Prostate gland (tissue), 2 donors: ENCODE measurements around the gene PPL. TPM values are rescaled to one million over a fixed set of nuclear protein-coding genes. Genes with fewer than 3 reads are reported as not detected.

Experiments used
- DNase-seq: peaks from one replicate; pipeline ENCODE4 v3.0.0-alpha.2; 2019; ENCODE audit warnings: low spot score
- H3K27ac ChIP-seq, 2 donors: fragments of 200-600 bp; sonication (generic); 2 replicates each; pipeline ENCODE4 v1.5.1; 2017 to 2019
- H3K27me3 ChIP-seq: fragments of 200-600 bp; sonication (generic); replicated peaks from 2 replicates; pipeline ENCODE4 v1.5.1; 2019; ENCODE audit not compliant: insufficient read depth
- H3K36me3 ChIP-seq, 2 donors: fragments of 200-600 bp; sonication (generic); 1 replicate in 1 of 2; 2 replicates in 1 of 2; pipeline versions ENCODE4 v1.5.1 to v1.8.1; 2017 to 2019
- H3K4me1 ChIP-seq: fragments of 200-600 bp; sonication (generic); replicated peaks from 2 replicates; pipeline ENCODE4 v1.5.1; 2019
- H3K4me3 ChIP-seq, 2 donors: fragments of 200-600 bp; sonication (generic); 2 replicates each; pipeline ENCODE4 v1.5.1; 2017 to 2019
- H3K9me3 ChIP-seq: fragments of 200-600 bp; sonication (generic); 2 replicates; pipeline ENCODE4 v1.5.1; 2017
- CTCF ChIP-seq, 4 experiments: fragments of 200-600 bp in 2 of 4; fragments of 450-650 bp in 2 of 4; sonication (generic) in 2 of 4; IDR thresholded peaks; 1 replicate in 3 of 4; 2 replicates in 1 of 4; pipeline ENCODE4 v1.5.1; 2016 to 2019; ENCODE audit warnings: antibody characterized with exemption in 4 of 4, mild to moderate bottlenecking in 2 of 4, moderate library complexity in 2 of 4
- POLR2A ChIP-seq: fragments of 450-650 bp; IDR thresholded peaks from one replicate; pipeline ENCODE4 v1.6.1; 2016; ENCODE audit warnings: antibody characterized with exemption, mild to moderate bottlenecking
- POLR2AphosphoS5 ChIP-seq: sonication (generic); formaldehyde crosslinking; IDR thresholded peaks from one replicate; pipeline ENCODE4 v1.6.1; 2017; ENCODE audit warnings: antibody characterized with exemption
- WGBS: methylation state at CpG from one replicate; pipeline ENCODE4 v1.1.5; 2018; 5-methylcytosine and 5-hydroxymethylcytosine counted together
- intact Hi-C: fragments of 100-400 bp; cut with DNase I; formaldehyde crosslinking; loops from one replicate; pipeline ENCODE4 v1.14.2; 2022
- total RNA-seq, 2 donors: library from RNA; depleted of rRNA; stranded (reverse); fragments of >200 nt; gene quantifications; one replicate each; pipeline ENCODE4 v1.1.0, GENCODE V29; 2016

The PPL gene
- total RNA-seq, 2 donors from 2014 or later, result 39.4 to 64.3 TPM

DNA sequence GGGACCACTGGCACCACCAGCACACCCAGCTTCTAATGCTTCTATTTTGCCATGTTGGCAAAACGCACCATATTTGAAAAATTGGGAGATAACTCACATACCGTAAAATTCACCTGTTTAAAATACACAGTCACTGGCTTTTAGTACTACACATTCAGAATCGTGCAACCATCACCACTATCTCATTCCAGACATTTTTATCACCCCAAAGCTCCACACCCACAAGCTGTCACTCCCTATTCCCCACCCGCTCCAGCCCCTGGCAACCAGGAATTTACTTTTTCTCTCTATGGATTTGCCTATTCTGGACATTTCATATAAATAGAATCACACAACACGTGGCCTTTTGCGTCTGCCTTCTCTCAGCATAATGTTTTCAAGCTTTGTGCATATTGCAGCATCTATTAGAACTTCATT is 25.0 kb downstream of the PPL start:
- Histone ChIP-seq H3K36me3 (no peaks in the 10 kb centered on the region), H3K4me1 (no peaks in the 10 kb centered on the region), H3K9me3 (no peaks in the 10 kb centered on the region), H3K27ac (peak overlapping the region in 1 of 2 donors; percentile 60), H3K27me3 (no peaks in the 10 kb centered on the region), H3K4me3 (no peak overlapping the region)
- DNase-seq, result no peak
- TF ChIP-seq POLR2A, result no peak
- no peak for TF ChIP-seq CTCF (IDR thresholded peaks at IDR 0.05)
- TF ChIP-seq POLR2AphosphoS5, result no peak
- intact Hi-C loops, result no loop called here
- 71% methylated on average over 6 of the region's 6 CpGs for WGBS

DNA sequence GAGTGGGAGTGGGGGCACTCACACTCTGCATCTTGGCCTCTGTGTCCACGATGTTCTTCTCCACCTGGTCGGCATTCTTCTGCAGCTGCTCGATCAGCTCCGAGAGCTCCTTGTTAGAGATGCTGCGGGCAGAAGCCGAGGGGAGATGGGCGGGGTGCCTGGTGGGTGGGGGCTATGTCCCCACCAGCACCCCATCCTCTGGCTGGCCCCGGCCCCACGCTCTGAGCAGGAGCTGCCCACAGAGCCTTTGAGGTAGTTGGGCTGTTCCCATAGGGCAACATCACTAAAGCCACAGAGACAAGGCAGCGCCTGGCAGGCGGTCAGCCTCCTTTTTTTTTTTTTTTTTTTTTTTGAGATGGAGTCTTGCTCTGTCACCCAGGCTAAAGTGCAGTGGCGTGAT is 26.1 kb downstream of the PPL start:
- Histone ChIP-seq H3K4me3 (no peak overlapping the region), H3K27ac (no peak overlapping the region), H3K4me1 (no peaks in the 10 kb centered on the region), H3K27me3 (no peaks in the 10 kb centered on the region), H3K36me3 (no peaks in the 10 kb centered on the region), H3K9me3 (no peaks in the 10 kb centered on the region)
- intact Hi-C loops, result no loop called here
- DNase-seq, result no peak
- WGBS, result 90% methylated on average over 12 of the region's 12 CpGs
- TF ChIP-seq POLR2AphosphoS5 (no peak), POLR2A (no peak), CTCF (IDR thresholded peaks at IDR 0.05) (no peak)

GRCh38 chr16:4909825-4910224 is 27.1 kb downstream of the PPL start:
- H3K4me1 ChIP-seq, result no peaks in the 10 kb centered on the region
- no peaks in the 10 kb centered on the region for H3K27me3 ChIP-seq
- H3K9me3 ChIP-seq, result no peaks in the 10 kb centered on the region
- 89% methylated on average over 7 of the region's 7 CpGs for WGBS
- intact Hi-C loops, result no loop called here
- H3K36me3 ChIP-seq, result no peaks in the 10 kb centered on the region
- no peak overlapping the region for H3K4me3 ChIP-seq
- H3K27ac ChIP-seq, result no peak overlapping the region
- TF ChIP-seq POLR2AphosphoS5 (no peak), POLR2A (no peak), CTCF (IDR thresholded peaks at IDR 0.05) (no peak)
- DNase-seq, result no peak

- H3K4me3 ChIP-seq, result no peak overlapping the region
- no peak for DNase-seq
- H3K27me3 ChIP-seq, result no peaks in the 10 kb centered on the region
- WGBS, result 93% methylated on average over 5 of the region's 5 CpGs
- no peaks in the 10 kb centered on the region for H3K9me3 ChIP-seq
- H3K4me1 ChIP-seq, result no peaks in the 10 kb centered on the region
- intact Hi-C loops, result no loop called here
- TF ChIP-seq POLR2A (no peak), CTCF (IDR thresholded peaks at IDR 0.05) (no peak), POLR2AphosphoS5 (no peak)
- no peaks in the 10 kb centered on the region for H3K36me3 ChIP-seq
- no peak overlapping the region for H3K27ac ChIP-seq
These were observed 28.0 kb downstream of the PPL start for GRCh38 chr16:4908854-4909401.

GRCh38 chr16:4904942-4905615 is 31.9 kb downstream of the PPL start:
- intact Hi-C loops, result no loop called here
- no peaks in the 10 kb centered on the region for H3K4me1 ChIP-seq
- no peak for TF ChIP-seq POLR2AphosphoS5
- no peak for TF ChIP-seq CTCF (IDR thresholded peaks at IDR 0.05)
- TF ChIP-seq POLR2A, result no peak
- no peak overlapping the region for H3K27ac ChIP-seq
- H3K36me3 ChIP-seq, result no peaks in the 10 kb centered on the region
- H3K27me3 ChIP-seq, result no peaks in the 10 kb centered on the region
- WGBS, result 89% methylated on average over 14 of the region's 14 CpGs
- no peaks in the 10 kb centered on the region for H3K9me3 ChIP-seq
- DNase-seq, result no peak
- H3K4me3 ChIP-seq, result no peak overlapping the region
